GM12892 (cell line): ENCODE measurements around the gene ABI2.

Source experiments
- POLR2A ChIP-seq: IDR thresholded peaks from 2 replicates; pipeline ENCODE4 v1.6.1; 2011; ENCODE audit warnings: low read depth, low read length, control low read depth
- POLR2AphosphoS5 ChIP-seq: IDR thresholded peaks from 2 replicates; pipeline ENCODE4 v1.6.1; 2011; ENCODE audit warnings: low read depth, low read length, control low read depth
- TAF1 ChIP-seq: IDR thresholded peaks from 2 replicates; pipeline ENCODE4 v1.6.1; 2011; ENCODE audit warnings: low read depth, mild to moderate bottlenecking, control low read depth, low read length, borderline replicate concordance

DNA sequence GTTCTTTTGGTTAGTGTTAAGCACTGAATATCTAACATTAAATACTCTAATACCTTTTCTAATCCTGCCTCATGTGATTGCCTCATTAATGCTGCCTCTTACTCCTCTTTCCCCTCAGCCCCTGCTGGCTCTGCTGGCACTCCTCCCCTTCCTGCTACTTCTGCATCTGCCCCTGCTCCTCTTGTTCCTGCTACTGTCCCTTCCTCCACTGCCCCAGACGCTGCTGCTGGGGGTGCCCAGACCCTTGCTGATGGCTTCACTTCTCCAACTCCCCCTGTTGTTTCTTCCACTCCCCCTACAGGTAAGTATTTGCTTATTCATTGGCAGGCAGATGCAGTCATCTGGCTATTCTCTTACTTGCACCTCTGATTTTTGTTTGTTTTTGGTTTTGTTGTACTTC is 68.5 kb downstream of the ABI2 start:
- no peak for TF ChIP-seq POLR2A
- no peak for TF ChIP-seq TAF1
- no peak for TF ChIP-seq POLR2AphosphoS5
